Neural cell (in vitro differentiated cells): Measurements from ENCODE around the gene ADAD2. TPM values are rescaled to one million over a fixed set of nuclear protein-coding genes. Genes with fewer than 3 reads are reported as not detected.
A peak's percentile ranks its signal among the peaks of the same experiment; 100 is the strongest.

ENCODE experiments used
- H2AFZ ChIP-seq: fragments of 200-600, 300-800 bp; sonication (generic), shearing (Covaris generic); 2 replicates; pipeline ENCODE4 v1.6.0; 2014; ENCODE audit warnings: low read depth, mild to moderate bottlenecking, antibody characterized with exemption, low read length, moderate library complexity
- H3F3A ChIP-seq: fragments of 200-600 bp; shearing (Covaris generic); 2 replicates; pipeline ENCODE4 v1.6.1; 2016; ENCODE audit warnings: mild to moderate bottlenecking, moderate library complexity, mixed read lengths, antibody characterized with exemption, low read length; ENCODE audit not compliant: insufficient read depth, poor library complexity, severe bottlenecking
- H3K27ac ChIP-seq: fragments of 200-600, 300-800 bp; sonication (generic), shearing (Covaris generic); 2 replicates; pipeline ENCODE4 v1.5.1; 2014; ENCODE audit warnings: mild to moderate bottlenecking, low read length, moderate library complexity
- H3K27me3 ChIP-seq: fragments of 300-800, 200-600 bp; sonication (generic), shearing (Covaris generic); 2 replicates; pipeline ENCODE4 v1.6.0; 2014; ENCODE audit warnings: mild to moderate bottlenecking, low read depth, low read length, moderate library complexity; ENCODE audit not compliant: insufficient read depth
- H3K36me3 ChIP-seq: fragments of 300-800, 200-600 bp; sonication (generic), shearing (Covaris generic); 2 replicates; pipeline ENCODE4 v1.5.1; 2014; ENCODE audit warnings: mild to moderate bottlenecking, antibody characterized with exemption, low read length, moderate library complexity; ENCODE audit not compliant: insufficient read depth
- H3K4me2 ChIP-seq: fragments of 300-800, 200-600 bp; sonication (generic), shearing (Covaris generic); 2 replicates; pipeline ENCODE4 v1.6.0; 2014; ENCODE audit warnings: mild to moderate bottlenecking, low read length
- H3K4me3 ChIP-seq: fragments of 300-800, 200-600 bp; sonication (generic), shearing (Covaris generic); 2 replicates; pipeline ENCODE4 v1.5.1; 2014; ENCODE audit warnings: mild to moderate bottlenecking, low read length, moderate library complexity
- H3K79me2 ChIP-seq: fragments of 200-600 bp; shearing (Covaris generic); replicated peaks from 2 replicates; pipeline ENCODE4 v1.6.0; 2014; ENCODE audit warnings: mild to moderate bottlenecking, low read length, moderate library complexity; ENCODE audit not compliant: insufficient read depth
- H3K9ac ChIP-seq: fragments of 300-800, 200-600 bp; sonication (generic), shearing (Covaris generic); 2 replicates; pipeline ENCODE4 v1.6.1; 2016; ENCODE audit warnings: mild to moderate bottlenecking, low read length, mixed read lengths
- H3K9me2 ChIP-seq: fragments of 200-600 bp; shearing (Covaris generic); 2 replicates; pipeline ENCODE4 v1.6.1; 2016; ENCODE audit warnings: mild to moderate bottlenecking, low read length, mixed read lengths; ENCODE audit not compliant: insufficient read depth
- H3K9me3 ChIP-seq: fragments of 200-600, 300-800 bp; sonication (generic), shearing (Covaris generic); 2 replicates; pipeline ENCODE4 v1.6.1; 2016; ENCODE audit warnings: mild to moderate bottlenecking, mixed run types, low read length, moderate library complexity, mixed read lengths
- H4K20me1 ChIP-seq: fragments of 200-600 bp; shearing (Covaris generic); 2 replicates; pipeline ENCODE4 v1.6.1; 2016; ENCODE audit warnings: mild to moderate bottlenecking, mixed run types; ENCODE audit not compliant: insufficient read depth
- CTCF ChIP-seq: fragments of 450-650 bp; IDR thresholded peaks from 2 replicates; pipeline ENCODE4 v1.5.1; 2014; ENCODE audit warnings: antibody characterized with exemption, mild to moderate bottlenecking, moderate library complexity; ENCODE audit not compliant: poor library complexity, severe bottlenecking
- EP300 ChIP-seq: fragments of 450-650 bp; conservative IDR thresholded peaks from 2 replicates; pipeline ENCODE4 v1.6.1; 2014; ENCODE audit warnings: antibody characterized with exemption, mild to moderate bottlenecking, moderate library complexity; ENCODE audit not compliant: poor library complexity, severe bottlenecking
- EZH2 ChIP-seq: fragments of 200-600, 300-800 bp; shearing (Covaris generic), sonication (generic); IDR thresholded peaks from 2 replicates; pipeline ENCODE4 v1.6.1; 2014; ENCODE audit warnings: antibody characterized with exemption, low read length, borderline replicate concordance, mild to moderate bottlenecking; ENCODE audit not compliant: insufficient read depth, poor library complexity, severe bottlenecking
- MXI1 ChIP-seq: fragments of 450-650 bp; conservative IDR thresholded peaks from 2 replicates; pipeline ENCODE4 v1.6.1; 2014; ENCODE audit warnings: antibody characterized with exemption, mild to moderate bottlenecking; ENCODE audit not compliant: poor library complexity, severe bottlenecking
- POLR2AphosphoS5 ChIP-seq: IDR thresholded peaks from 2 replicates; pipeline ENCODE4 v1.6.1; 2012
- RAD21 ChIP-seq: fragments of 450-650 bp; conservative IDR thresholded peaks from 2 replicates; pipeline ENCODE4 v1.6.1; 2014; ENCODE audit warnings: antibody characterized with exemption, mild to moderate bottlenecking, moderate library complexity
- SMC3 ChIP-seq: fragments of 450-650 bp; conservative IDR thresholded peaks from 2 replicates; pipeline ENCODE4 v1.6.1; 2014; ENCODE audit warnings: antibody characterized with exemption, mild to moderate bottlenecking, moderate library complexity; ENCODE audit not compliant: poor library complexity
- TAF1 ChIP-seq: IDR thresholded peaks from 2 replicates; pipeline ENCODE4 v1.6.1; 2012; ENCODE audit warnings: low read depth
- polyA plus RNA-seq: library from polyadenylated mRNA; depleted of rRNA; stranded (reverse); fragments of >200 nt; gene quantifications from 2 replicates; pipeline ENCODE4 v1.2.3, GENCODE V29; 2014
- TF ChIP-seq, protein P1 (sequence below): IDR thresholded peaks from 2 replicates; pipeline ENCODE4 v1.6.1; 2012; ENCODE audit warnings: borderline replicate concordance

The ADAD2 gene
- polyA plus RNA-seq, 1 donor from 2014 or later: not detected

- TF ChIP-seq POLR2AphosphoS5 (peak; percentile 76), EZH2 (no peak), CTCF (peak; percentile 99), MXI1 (peak; percentile 96), RAD21 (peak; percentile 85), SMC3 (peak; percentile 83), TAF1 (peak; percentile 57), EP300 (peak; percentile 36)
- TF ChIP-seq, protein P1, sequence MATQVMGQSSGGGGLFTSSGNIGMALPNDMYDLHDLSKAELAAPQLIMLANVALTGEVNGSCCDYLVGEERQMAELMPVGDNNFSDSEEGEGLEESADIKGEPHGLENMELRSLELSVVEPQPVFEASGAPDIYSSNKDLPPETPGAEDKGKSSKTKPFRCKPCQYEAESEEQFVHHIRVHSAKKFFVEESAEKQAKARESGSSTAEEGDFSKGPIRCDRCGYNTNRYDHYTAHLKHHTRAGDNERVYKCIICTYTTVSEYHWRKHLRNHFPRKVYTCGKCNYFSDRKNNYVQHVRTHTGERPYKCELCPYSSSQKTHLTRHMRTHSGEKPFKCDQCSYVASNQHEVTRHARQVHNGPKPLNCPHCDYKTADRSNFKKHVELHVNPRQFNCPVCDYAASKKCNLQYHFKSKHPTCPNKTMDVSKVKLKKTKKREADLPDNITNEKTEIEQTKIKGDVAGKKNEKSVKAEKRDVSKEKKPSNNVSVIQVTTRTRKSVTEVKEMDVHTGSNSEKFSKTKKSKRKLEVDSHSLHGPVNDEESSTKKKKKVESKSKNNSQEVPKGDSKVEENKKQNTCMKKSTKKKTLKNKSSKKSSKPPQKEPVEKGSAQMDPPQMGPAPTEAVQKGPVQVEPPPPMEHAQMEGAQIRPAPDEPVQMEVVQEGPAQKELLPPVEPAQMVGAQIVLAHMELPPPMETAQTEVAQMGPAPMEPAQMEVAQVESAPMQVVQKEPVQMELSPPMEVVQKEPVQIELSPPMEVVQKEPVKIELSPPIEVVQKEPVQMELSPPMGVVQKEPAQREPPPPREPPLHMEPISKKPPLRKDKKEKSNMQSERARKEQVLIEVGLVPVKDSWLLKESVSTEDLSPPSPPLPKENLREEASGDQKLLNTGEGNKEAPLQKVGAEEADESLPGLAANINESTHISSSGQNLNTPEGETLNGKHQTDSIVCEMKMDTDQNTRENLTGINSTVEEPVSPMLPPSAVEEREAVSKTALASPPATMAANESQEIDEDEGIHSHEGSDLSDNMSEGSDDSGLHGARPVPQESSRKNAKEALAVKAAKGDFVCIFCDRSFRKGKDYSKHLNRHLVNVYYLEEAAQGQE: no peak
- peak within 1 kb of the TSS; percentile 60 for H3K27ac ChIP-seq
These were observed 4.1 kb upstream of the ADAD2 start, which contains the start of gene TAF1C for GRCh38 chr16:84186685-84187437. Gene TAF1C (minus strand): TSS chr16:84187057. CDS start chr16:84184988, 2,069 bp downstream.

DNA sequence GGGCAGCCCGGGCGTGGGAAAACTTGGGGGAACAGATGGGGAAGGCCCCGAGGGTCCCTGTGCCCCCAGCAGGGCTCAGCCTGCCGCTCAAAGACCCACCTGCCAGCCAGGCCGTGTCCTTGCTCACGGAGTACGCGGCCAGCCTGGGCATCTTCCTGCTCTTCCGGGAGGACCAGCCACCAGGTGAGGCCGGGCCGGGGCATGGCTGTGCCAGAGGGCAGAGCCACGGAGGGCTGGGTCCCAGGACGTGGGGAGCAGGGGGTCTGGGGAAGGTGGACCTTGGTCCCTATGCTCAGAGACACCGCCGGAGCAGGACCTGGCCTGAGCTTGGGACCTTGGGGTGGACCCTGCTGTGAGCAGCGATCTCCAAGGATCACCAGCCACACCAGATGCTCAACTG, 509 bp downstream of the ADAD2 start:
- Histone ChIP-seq H3K36me3 (no peaks in the 10 kb centered on the region), H3K9ac (no peak overlapping the region), H3K27me3 (no peaks in the 10 kb centered on the region), H4K20me1 (no peaks in the 10 kb centered on the region), H3K4me3 (no peak overlapping the region), H3K79me2 (peaks cover 6% of the 10 kb centered on the region), H3F3A (no peaks in the 10 kb centered on the region), H3K4me2 (no peak overlapping the region), H2AFZ (no peak overlapping the region), H3K9me2 (no peaks in the 10 kb centered on the region), H3K27ac (no peak overlapping the region), H3K9me3 (no peaks in the 10 kb centered on the region)
- TF ChIP-seq EZH2: no peak
- TF ChIP-seq TAF1: no peak
- no peak for TF ChIP-seq MXI1
- TF ChIP-seq POLR2AphosphoS5: no peak
- TF ChIP-seq, protein P1: no peak
- no peak for TF ChIP-seq RAD21
- TF ChIP-seq CTCF: no peak
- no peak for TF ChIP-seq EP300
- no peak for TF ChIP-seq SMC3

More at GRCh38 chr16:84186685-84187437, 4.1 kb upstream of the ADAD2 start, which contains the start of gene TAF1C:
- H3K79me2 ChIP-seq: peaks cover 20% of the 10 kb centered on the region
- no peaks in the 10 kb centered on the region for H4K20me1 ChIP-seq
- H3K4me2 ChIP-seq: peak within 1 kb of the TSS; percentile 51
- H3K9me3 ChIP-seq: no peaks in the 10 kb centered on the region
- H2AFZ ChIP-seq: peak within 1 kb of the TSS; percentile 96
- H3K4me3 ChIP-seq: peak within 1 kb of the TSS; percentile 99
- H3K9me2 ChIP-seq: no peaks in the 10 kb centered on the region
- peak within 1 kb of the TSS; percentile 85 for H3K9ac ChIP-seq
- no peaks in the 10 kb centered on the region for H3F3A ChIP-seq
- H3K27me3 ChIP-seq: no peaks in the 10 kb centered on the region
- H3K36me3 ChIP-seq: no peaks in the 10 kb centered on the region
